NCI-H2107 treated with DMSO at 0.1 percent for 48 hours (cell line): ENCODE measurements around the gene DGCR2.
"Not testable (repeated sequence)": the region's sequence is repeated elsewhere in the genome, so short reads cannot be mapped to it uniquely, and the experiment has no call there.

ENCODE experiments used
- DNase-seq: peaks from one replicate; lab custom pipeline; 2025; ENCODE audit not compliant: unreplicated experiment; lab: John Stamatoyannopoulos, UW

Gene DGCR2

GRCh38 chr22:18988958-18989357, 133.3 kb downstream of the DGCR2 start:
- no peak for DNase-seq

DNA sequence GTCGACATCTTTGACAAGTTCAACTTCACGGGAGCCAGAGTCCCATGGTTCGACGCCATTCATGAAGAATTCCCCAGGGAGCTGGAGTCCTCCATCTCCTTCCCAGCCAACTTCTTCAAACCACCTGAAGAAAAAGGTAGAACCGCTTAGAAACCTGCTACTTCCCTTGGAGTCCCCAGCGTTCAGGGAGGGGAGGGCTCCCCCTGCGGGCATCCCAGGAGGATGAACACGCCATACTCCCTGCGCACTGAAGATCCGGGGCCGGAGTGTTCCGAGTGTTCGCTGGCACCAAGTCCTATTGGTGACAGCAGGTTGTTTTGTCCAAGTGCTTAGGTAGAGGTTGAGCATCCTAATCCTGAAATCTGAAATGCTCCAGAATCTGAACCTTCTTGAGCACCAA, 134.4 kb downstream of the DGCR2 start:
- no peak for DNase-seq

DNA sequence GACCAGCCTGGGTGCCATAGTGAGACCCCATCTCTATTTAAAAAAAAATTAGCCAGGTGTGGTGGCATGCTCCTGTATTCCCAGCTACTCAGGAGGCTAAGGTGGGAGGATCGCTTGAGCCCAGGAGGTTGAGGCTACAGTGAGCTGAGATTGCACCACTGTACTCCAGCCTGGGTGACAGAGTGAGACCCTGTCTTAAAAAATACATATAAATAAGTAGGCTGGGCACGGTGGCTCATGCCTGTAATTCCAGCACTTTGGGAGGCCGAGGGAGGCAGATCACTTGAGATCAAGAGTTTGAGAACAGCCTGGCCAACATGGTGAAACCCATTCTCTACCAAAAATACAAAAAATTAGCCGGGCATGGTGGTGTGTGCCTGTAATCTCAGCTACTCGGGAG, 135.1 kb downstream of the DGCR2 start:
- DNase-seq: not testable (repeated sequence)
